Measurements from ENCODE around the gene PLXNA3.

DNA sequence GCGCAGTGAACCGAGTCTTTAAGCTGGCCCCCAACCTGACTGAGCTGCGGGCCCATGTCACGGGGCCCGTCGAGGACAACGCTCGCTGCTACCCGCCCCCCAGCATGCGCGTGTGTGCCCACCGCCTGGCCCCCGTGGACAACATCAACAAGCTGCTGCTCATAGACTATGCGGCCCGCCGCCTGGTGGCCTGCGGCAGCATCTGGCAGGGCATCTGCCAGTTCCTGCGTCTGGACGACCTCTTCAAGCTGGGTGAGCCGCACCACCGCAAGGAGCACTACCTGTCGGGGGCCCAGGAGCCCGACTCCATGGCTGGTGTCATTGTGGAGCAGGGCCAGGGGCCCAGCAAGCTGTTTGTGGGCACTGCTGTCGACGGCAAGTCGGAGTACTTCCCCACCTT, 2.2 kb downstream of the PLXNA3 start:
- TF ChIP-seq POU2F2 (IDR thresholded peaks at IDR 0.05; ENCODE audit: borderline replicate concordance, low read depth, low read length) (no peak), CHD4 (IDR thresholded peaks at IDR 0.05) (no peak), ETV6 (conservative IDR thresholded peaks at IDR 0.05 in 1 of 2, IDR thresholded peaks at IDR 0.05 in 1 of 2; ENCODE audit: borderline replicate concordance in 1 of 2, low read depth in 1 of 2) (no peak), BRCA1 (IDR thresholded peaks at IDR 0.05; ENCODE audit: low read depth, low read length) (no peak), HDAC6 (IDR thresholded peaks at IDR 0.05; ENCODE audit: unreplicated experiment) (no peak)
- TF ChIP-seq, protein P1, sequence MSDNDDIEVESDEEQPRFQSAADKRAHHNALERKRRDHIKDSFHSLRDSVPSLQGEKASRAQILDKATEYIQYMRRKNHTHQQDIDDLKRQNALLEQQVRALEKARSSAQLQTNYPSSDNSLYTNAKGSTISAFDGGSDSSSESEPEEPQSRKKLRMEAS (IDR thresholded peaks at IDR 0.05; ENCODE audit: low read depth, low read length): no peak
